Measurements from ENCODE around the gene THAP8. TPM values are rescaled to one million over a fixed set of nuclear protein-coding genes. Genes with fewer than 3 reads are reported as not detected.
A peak's percentile ranks its signal among the peaks of the same experiment; 100 is the strongest.

The THAP8 gene, protein sequence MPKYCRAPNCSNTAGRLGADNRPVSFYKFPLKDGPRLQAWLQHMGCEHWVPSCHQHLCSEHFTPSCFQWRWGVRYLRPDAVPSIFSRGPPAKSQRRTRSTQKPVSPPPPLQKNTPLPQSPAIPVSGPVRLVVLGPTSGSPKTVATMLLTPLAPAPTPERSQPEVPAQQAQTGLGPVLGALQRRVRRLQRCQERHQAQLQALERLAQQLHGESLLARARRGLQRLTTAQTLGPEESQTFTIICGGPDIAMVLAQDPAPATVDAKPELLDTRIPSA
- 4.0 TPM for total RNA-seq
- long read RNA-seq, transcript THAP8-202 (3 exons, 1,084 nt), result major isoform, 6 of 15 reads
- long read RNA-seq, partial matches to known transcripts, result 1 of 15 reads
- long read RNA-seq, other reads (novel, unspliced or antisense), result 6 of 15 reads

DNA sequence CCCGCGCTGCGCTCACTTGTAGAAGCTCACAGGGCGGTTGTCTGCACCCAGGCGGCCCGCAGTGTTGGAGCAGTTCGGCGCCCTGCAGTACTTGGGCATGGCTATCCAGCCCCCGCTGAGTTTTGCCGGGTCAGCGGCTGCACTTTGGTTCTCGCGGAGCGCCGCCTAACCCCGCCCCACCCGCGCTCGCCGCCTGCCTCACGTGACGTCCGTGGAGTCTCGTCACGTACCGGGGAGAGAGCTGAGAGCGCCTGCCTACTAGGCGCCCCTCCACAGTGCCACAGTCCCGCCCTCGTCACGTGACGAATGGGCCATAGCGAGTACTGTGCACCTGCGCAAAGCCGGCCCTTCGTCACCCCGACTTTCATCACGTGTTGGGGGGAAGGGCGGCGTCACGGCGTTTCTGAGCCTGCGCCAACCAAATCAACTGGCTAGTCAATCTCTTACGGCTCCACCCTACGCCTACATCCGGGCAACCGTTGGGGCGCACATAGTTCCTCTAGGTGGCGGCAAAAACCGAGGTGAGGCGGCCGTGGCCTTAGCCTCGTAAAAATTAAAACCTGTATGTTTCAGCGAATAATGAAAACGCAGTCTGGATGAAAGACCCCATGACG, at the start of gene THAP8:
THAP8 (minus strand) TSS at position 167 of the 614 bp plus-strand sequence; CDS start at position 99, 68 bp downstream.
- ATAC-seq, result peak; percentile 96
- intact Hi-C loops (cut with micrococcal nuclease), result no loop called here

DNA sequence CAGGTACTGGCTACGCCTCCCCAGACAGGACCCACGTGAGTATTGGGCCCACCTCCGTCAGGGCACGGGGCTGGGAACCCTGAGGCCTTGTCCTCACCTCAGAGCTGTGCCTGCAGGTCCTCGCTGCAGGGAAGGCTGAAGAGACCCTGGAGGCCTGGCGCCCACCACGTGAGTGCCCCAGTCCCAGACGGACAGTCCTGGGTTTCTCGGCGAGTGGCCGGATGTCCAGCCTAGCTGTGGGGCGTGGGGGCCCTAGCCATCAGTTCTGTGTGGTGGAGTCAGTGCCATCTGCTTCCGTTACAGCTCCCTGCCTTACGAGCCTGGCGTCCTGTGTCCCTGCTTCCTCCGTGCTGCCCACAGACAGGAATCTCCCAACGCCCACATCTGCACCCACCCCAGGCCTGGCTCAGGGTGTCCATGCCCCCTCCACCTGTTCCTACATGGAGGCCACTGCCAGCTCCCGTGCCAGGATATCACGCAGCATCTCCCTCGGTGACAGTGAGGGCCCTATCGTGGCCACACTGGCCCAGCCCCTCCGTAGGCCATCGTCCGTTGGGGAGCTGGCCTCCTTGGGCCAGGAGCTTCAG, 49.0 kb upstream of the THAP8 start:
- intact Hi-C loops (cut with micrococcal nuclease), result no loop called here
- DNase-seq, result no peak
- no peak for ATAC-seq

More for the DNA sequence above, at the start of gene THAP8:
- DNase-seq, result peak; percentile 100

DNA sequence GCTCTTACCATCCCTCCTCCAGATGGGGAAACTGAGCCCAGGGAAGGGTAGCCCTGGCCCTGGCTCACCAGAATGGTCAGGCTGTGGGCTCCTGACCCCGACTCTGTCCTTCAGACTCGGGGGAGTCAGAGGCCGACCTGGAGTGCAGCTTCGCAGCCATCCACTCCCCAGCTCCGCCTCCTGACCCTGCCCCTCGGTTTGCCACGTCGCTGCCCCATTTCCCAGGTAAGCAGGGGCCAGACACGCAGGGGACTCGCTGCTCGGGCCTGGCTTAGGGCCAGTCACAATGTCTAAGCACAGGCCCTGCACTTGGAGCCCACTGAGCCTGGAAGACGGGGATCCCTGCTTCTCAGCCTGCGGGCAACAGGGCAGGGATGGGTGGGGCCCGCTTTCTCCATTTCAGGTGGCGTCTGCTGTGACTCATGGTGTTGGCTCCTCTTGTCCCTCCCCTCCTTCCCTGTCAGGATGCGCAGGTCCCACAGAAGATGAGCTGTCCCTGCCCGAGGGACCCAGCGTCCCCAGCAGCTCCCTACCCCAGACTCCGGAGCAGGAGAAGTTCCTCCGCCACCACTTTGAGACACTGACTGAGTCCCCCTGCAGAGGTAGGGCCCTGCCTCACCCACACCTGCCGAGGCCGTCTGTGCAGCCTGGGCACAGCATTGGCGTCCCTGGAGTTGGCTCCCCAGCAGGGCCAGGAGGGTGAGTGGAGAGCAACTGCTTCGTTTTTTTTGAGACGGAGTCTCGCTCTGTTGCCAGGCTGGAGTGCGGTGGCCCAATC, 47.7 kb upstream of the THAP8 start:
- DNase-seq (no peak), ATAC-seq (no peak)
- intact Hi-C loops (cut with micrococcal nuclease), result no loop called here

DNA sequence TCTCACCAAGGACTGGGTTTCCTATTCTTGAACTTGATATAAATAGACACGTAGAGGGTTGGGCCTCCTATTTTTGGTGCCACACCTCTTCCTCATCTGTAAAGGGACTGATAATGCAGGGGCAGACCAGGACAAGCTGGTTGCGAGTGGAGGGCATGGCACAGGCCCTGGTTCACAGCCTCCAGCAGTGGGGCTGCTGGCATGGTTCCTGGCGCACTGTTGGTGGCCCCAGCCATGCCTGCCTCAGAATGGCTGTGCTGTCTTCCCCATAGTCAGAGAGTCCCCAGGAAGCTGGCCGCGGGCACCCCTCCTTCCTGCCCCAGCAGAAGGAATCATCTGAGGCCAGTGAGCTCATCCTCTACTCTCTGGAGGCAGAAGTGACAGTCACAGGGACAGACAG, 46.4 kb upstream of the THAP8 start:
- DNase-seq (peak; percentile 89), ATAC-seq (peak; percentile 93)
- intact Hi-C loops (cut with micrococcal nuclease), result no loop called here

DNA sequence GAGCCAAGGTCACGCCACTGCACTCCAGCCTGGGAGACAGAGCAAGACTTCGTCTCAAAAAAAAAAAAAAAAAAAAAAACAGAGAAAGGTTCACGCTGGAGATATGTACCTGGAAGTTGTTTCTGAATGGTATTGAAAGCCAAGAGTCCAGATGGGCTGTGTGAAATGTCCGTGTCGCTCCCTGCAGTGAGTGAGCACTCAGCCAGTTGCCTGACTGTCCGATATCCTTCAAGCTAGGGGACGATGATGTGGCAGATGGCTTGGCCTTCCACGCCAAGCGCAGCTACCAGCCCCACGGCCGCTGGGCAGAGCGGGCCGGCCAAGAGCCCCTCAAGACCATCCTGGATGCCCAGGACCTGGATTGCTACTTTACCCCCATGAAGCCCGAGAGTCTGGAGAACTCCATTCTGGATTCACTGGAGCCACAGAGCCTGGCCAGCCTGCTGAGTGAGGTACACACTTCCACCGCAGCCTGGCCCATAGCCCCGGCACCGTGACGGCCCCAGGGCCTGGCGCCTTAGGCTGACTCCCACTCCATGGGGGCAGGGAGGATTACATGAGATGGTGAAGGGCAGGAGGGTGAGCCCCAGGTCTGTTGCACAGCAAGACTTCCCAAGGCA, 45.2 kb upstream of the THAP8 start:
- ATAC-seq (peak; percentile 10), DNase-seq (peak; percentile 40)
- intact Hi-C loops (cut with micrococcal nuclease), result no loop called here

DNA sequence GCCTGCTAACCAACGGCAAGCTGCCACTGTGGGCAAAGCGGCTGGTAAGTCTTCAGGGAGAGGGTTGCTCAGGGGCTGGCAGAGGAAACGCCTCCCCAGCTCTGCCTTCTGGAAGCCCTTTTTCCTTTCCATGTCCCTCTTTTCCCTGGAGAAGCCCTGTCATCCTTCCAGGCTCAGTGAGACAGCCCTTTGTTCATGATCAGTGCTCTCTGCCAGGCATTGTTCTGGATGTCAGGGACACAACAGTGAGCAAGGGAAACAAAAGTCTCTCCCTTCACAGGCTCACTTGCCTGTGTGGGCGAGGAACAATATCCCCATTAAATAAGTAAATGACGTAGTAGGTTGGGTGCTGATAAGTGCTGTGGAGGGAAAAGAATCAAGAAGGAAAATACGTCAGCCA, 43.0 kb upstream of the THAP8 start:
- intact Hi-C loops (cut with micrococcal nuclease), result no loop called here
- no peak for ATAC-seq
- no peak for DNase-seq

DNA sequence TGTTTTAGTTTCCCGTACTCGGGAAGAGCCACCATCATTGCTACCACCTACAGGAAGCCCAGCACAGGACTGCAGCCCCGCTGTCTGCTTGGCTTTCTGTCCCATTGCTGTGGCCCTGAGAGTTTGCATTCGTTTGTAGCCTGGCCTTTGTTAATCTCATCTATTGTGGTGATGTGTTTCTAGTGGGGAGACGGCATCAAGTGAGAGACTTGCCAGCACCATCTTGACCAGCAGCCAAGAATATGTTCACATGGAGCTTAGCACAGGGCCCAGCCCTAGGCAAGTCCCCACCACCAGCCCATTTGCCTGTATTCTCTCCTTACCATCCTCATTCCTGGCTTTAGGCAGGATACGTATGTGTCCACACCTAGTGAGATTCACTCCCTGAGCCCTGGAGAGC, 39.6 kb upstream of the THAP8 start:
- intact Hi-C loops (cut with micrococcal nuclease), result no loop called here
- ATAC-seq (peak; percentile 91), DNase-seq (peak; percentile 41)

DNA sequence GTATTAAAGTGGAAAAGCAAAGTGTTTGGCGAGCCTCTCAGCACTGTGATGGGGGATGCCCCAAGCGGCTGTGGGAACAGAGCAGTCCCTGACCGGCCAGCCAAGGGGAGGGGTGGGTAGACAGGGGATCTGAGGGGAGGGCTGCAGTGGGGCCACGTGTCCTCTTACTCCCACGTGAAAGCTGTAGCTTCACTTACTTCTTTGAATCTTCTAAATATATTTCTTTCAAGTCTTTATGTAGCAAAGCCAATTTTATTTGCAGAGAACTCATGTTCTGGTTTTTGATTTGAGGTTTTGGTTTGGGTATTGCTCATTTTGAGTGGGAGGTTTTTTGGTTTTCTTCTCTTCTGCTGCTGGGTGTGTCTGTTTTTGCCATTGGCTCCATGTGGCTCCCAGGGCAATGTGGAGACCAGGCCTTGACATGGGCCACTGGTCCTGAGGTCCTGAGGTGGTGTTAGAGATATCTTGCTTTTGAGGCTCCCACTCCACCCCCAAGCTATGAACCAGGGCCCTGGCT, 39.1 kb upstream of the THAP8 start:
- intact Hi-C loops (cut with micrococcal nuclease), result no loop called here
- no peak for ATAC-seq
- no peak for DNase-seq

DNA sequence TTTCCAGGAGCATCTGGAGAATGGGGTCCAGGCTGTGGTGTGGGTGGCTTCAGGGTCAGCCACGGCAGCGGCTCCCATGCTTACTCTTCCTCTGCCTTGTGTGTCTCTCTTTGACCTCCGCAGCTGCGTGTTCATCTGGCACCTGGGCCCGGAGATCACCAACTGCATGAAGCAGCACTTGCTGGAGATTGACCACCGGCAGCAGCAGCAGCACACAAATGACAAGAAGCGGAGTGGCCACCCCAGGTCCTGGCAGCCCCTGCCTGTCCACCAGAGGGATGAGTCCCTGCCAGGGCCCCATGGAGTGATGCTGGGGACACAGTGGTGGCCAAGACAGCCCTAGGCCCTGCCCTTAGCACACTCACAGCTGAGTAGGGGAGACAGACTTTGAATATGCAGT, 38.5 kb upstream of the THAP8 start:
- no peak for DNase-seq
- intact Hi-C loops (cut with micrococcal nuclease), result no loop called here
- ATAC-seq, result no peak

DNA sequence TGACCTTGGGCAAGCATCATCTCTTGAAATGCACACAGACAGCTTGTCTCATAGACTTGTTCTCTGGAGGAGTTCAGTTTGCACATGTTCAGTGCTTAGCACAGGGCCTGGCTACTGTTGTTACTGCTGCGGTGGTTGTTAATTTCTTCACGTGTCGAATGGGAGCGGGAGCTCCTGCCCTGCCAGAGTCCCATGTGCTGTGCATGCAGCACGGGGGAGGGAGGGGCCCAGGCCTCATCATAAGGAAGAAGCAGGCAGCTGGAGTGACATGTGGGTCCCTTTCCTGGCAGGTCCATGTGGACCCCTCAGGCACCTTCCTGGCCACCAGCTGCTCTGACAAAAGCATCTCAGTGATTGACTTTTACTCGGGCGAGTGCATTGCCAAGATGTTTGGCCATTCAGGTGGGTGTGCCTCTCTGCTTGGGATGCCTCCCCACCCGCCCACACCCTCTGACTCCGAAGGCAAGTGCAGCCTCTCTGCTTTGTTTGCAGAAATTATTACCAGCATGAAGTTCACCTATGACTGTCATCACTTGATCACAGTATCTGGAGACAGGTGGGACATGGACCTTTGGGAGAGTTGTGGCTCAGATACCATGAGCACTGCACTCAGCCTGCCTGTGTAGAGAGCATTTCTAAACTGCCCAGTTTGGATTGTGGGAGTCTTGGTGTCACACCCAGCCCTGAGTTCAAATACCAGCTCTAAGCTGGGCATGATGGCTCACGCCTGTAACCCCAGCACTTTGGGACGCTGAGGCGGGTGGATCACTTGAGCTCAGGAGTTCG, 37.0 kb upstream of the THAP8 start:
- intact Hi-C loops (cut with micrococcal nuclease), result no loop called here
- no peak for ATAC-seq
- DNase-seq, result no peak

DNA sequence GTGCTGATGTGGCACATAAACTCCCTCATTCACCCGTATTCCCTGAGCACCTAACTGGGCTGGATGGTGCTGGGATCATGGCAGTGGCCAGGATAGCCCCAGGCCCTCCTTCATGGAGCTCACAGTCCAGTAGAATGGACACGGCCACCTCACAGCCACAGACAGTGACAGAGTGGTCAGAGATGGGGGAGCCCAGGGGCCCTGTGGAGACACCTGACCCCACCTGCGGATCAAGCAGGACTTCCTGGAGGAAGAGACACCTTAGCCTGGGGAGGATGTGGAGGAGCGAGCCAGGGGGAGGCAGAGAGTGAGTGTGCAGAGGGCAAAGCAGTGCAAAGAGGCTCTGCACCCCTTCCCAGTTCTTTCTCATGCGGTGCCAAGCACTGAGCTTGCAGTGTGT, 35.8 kb upstream of the THAP8 start:
- ATAC-seq (no peak), DNase-seq (no peak)
- intact Hi-C loops (cut with micrococcal nuclease), result no loop called here

DNA sequence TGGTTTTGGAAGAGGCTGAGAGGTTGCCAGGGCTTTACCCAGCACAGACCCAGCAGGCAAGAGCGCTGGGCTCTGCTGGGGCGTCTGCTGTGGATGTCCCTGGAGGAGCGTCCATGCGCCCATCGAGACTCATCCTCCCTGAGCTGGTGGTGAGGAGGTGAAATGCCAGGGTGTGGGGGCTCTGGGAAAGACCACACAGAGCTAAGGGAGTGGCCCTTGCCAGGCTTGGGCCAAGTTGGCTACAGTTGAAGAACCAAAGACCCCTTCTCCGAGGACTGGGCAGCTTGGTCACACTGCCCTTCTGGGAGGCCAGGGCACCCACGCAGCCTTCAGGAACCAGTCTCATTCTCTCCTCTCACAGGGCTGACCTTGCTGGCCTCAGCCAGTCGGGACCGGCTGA, 32.2 kb upstream of the THAP8 start:
- intact Hi-C loops (cut with micrococcal nuclease), result no loop called here
- DNase-seq, result no peak
- no peak for ATAC-seq

DNA sequence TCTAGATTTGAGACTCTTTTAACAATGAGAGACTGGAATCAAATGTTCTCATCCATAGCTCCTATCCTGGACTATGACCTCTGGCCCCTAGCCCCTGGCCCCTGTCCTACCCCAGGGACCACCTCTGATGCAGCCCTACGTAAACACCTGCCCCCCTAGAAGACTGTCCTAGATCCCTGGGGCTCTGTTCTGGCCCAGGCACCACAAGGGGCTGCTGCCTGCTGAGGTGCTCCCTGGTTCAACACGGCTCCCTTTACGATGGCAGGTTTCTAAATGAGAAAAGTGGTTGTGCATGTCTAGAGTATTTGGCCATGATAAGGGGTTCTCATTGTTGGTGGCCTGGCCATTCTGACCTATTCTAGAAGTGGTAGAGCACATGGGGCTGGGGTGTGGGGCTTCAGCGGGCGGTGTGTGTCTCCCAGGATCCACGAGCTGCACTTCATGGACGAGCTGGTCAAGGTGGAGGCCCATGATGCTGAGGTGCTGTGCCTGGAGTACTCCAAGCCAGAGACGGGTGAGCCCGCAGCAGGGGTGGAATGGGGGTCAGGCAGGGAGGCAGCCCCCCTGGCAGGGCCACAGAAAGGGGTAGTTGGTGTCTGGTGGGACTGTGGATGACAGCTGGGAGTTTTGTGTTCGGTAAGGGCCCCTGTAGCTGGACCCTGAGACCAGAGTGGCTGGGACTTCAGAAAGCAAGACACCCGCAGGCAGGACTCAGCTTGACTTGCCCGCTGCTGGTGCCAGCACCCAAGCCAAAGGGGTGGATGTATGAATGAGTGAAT, 30.3 kb upstream of the THAP8 start:
- no peak for DNase-seq
- intact Hi-C loops (cut with micrococcal nuclease), result no loop called here
- ATAC-seq, result no peak

DNA sequence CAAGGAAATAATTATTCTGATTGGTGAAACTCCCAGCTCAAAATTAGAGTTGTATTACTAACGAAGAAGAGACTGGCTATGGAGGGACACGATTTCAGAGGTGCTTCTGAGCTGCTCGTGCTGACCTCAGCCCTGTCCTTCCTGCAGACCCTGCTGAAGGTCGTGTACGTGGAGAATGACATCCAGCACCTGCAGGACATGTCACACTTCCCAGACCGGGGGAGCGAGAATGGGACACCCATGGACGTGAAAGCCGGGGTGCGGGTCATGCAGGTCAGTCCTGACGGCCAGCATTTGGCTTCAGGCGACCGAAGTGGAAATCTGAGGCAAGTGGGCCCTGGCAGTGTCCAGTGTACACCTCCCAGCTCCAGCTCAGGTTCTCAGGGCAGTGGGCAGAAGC, 28.8 kb upstream of the THAP8 start:
- intact Hi-C loops (cut with micrococcal nuclease), result no loop called here
- DNase-seq (no peak), ATAC-seq (no peak)

DNA sequence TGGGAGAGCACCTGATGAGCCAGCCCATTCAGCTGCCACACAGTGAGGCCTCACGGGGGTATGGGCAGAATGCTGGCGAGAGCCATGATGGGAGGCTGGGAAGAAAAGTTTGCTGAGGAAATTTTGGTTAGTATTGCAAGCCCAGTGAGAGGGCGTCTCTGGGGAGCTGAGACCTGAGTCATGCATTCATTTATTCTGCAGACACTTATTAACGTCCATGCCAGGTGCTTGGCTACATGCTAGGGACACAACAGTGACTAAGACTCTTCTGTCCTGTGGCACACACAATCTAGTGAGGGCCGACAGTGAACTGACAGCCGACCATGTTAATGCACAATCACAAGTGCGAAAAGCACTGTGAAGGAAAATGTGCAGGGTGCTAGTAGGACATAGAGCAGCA, 27.8 kb upstream of the THAP8 start:
- intact Hi-C loops (cut with micrococcal nuclease), result no loop called here
- ATAC-seq (no peak), DNase-seq (no peak)

DNA sequence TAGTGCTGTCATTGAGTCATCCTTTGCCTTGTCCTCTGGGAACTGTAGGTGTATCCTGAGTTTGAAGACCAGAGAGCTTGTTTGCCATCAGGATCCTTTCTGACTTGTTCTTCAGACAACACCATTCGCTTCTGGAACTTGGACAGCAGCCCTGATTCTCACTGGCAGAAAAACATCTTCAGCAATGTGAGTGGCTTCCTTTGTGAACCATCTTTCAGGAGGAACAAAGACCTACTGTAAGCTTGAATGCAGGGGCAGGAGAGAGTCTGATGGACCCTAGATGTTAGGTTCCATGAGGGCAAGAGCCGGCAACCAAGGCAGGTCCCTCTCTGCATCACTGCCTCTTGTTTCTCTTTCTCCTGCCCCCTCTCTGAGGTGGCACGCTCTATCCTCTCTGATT, 27.3 kb upstream of the THAP8 start:
- ATAC-seq, result no peak
- intact Hi-C loops (cut with micrococcal nuclease), result no loop called here
- DNase-seq, result no peak

DNA sequence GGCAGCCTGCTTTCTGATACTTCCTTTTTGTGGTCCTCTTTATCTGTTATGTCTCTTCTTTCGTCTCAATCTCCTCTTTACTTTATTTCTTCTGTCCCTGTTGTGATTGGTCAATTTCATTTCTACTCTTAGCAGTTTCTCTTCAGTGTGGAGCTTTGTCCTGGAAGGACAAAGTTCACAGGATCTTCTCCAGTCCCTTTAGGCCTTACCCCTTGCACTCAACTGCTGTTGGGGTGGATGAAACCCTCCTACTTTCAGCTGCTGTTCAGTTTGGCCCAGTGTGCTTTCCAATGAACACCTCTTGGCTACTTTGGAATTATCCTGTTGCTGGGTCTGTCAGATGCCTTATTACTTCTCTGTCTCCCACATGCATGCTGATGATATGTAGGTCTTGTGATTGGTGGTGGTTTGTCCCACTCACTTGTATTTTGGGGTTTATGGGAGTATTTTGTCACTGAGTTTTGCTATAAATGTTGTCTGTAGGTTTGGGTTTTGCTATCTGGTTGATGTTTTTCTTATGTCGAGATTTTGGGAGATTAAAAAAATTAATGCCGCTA, 25.4 kb upstream of the THAP8 start:
- DNase-seq, result no peak
- no peak for ATAC-seq
- intact Hi-C loops (cut with micrococcal nuclease), result no loop called here

All from left ventricle myocardium superior (tissue), 1 donor.